Measurements from ENCODE around the gene SPOCK3.

DNA sequence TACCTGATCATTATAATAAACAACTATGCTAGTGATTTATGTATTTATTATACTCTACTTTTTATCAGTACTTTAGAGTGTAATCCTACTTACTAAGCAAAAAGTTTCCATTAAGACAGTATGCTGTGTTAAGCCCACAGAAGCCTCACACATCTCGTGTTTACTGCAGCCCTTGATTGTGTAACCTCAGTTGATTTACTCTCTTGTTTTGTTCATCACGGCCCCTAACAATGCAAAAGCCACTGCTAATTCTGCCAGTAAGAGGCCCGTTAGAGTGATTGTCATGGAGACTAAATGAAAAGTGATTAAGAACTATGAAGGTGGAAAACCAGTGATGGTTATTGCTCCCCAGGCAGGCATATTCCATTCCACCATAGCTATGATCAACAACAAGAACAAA lies 436.2 kb downstream of the SPOCK3 start:
- TF ChIP-seq, protein P1, sequence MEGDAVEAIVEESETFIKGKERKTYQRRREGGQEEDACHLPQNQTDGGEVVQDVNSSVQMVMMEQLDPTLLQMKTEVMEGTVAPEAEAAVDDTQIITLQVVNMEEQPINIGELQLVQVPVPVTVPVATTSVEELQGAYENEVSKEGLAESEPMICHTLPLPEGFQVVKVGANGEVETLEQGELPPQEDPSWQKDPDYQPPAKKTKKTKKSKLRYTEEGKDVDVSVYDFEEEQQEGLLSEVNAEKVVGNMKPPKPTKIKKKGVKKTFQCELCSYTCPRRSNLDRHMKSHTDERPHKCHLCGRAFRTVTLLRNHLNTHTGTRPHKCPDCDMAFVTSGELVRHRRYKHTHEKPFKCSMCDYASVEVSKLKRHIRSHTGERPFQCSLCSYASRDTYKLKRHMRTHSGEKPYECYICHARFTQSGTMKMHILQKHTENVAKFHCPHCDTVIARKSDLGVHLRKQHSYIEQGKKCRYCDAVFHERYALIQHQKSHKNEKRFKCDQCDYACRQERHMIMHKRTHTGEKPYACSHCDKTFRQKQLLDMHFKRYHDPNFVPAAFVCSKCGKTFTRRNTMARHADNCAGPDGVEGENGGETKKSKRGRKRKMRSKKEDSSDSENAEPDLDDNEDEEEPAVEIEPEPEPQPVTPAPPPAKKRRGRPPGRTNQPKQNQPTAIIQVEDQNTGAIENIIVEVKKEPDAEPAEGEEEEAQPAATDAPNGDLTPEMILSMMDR (IDR thresholded peaks at IDR 0.05), result no peak
- TF ChIP-seq EP300 (IDR thresholded peaks at IDR 0.05) (no peak), POLR2A (IDR thresholded peaks at IDR 0.05) (no peak)

Data from ovary (tissue), 3 donors.